A549 treated with dexamethasone at 1 μM for 4 hours (cell line): Measurements from ENCODE around the gene RSPO3. TPM values are rescaled to one million over a fixed set of nuclear protein-coding genes. Genes with fewer than 3 reads are reported as not detected.

ENCODE experiments used
- total RNA-seq: library from RNA; stranded (reverse); fragments of 200-300 nt; extraction: Qiagen RNA extraction; gene quantifications from 5 replicates; pipeline ENCODE4 v1.2.3, GENCODE V29; 2022

RSPO3 gene, protein sequence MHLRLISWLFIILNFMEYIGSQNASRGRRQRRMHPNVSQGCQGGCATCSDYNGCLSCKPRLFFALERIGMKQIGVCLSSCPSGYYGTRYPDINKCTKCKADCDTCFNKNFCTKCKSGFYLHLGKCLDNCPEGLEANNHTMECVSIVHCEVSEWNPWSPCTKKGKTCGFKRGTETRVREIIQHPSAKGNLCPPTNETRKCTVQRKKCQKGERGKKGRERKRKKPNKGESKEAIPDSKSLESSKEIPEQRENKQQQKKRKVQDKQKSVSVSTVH
- total RNA-seq = 68.8 to 84.3 TPM (median 77.2 TPM) in 5 replicates

DNA sequence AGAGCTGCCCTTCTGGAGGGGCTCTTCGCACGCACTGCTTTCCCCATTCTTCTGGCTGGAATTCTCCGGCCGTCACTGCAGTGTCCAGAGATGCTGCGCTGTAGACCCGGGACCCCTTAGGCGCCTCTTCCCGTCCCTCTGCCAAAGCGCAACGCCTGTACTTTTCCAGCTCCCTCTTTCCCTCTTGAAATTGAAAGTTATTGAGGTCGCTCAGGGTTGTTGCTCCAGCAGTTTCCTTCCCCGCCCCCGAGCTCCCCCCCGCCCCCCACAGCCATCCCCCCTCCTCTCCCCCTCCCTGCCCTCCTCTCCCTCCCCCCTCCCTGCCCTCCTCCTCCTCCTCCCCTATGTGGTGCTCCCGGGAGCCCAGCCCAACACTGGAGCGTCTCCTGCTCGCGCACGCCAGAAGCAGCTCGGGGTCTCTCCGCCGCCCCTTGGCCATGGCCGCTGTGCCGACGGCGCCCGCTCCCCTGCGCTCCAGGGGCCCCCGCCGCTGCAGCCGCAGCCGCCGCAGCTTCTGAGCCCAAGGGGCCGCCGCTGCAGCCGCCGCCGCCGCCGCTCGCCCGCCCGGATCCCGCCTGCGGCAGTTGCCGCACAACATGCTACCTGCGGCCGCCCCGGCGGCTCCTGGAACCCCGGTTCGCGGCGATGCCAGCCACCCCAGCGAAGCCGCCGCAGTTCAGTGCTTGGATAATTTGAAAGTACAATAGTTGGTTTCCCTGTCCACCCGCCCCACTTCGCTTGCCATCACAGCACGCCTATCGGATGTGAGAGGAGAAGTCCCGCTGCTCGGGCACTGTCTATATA is at the start of gene RSPO3:
Gene RSPO3, plus strand, starts transcription at position 374 of the 804 bp plus-strand sequence. CDS start 522 bp downstream, outside the sequence.

Other genes with a start within 250 kb of the RSPO3 start
- gene RNF146, start 148.2 kb downstream of the RSPO3 start, total RNA-seq = 9.3 to 12.1 TPM (median 11.4 TPM) in 5 replicates
- 35.6 to 61.3 TPM (median 38.4 TPM) in 5 replicates for gene ECHDC1, start 224.9 kb downstream of the RSPO3 start, total RNA-seq